Fibroblast of villous mesenchyme (primary cell): ENCODE data around the gene ZKSCAN1. TPM values are rescaled to one million over a fixed set of nuclear protein-coding genes. Genes with fewer than 3 reads are reported as not detected.

Experiments
- DNase-seq: peaks from one replicate; pipeline ENCODE4 v3.0.0-alpha.2; 2010; ENCODE audit warnings: low read depth
- H3K4me3 ChIP-seq: 2 replicates; pipeline ENCODE4 v1.5.1; 2011; ENCODE audit warnings: low read depth, mild to moderate bottlenecking, low read length
- total RNA-seq: library from RNA; depleted of rRNA; stranded (reverse); fragments of >200 nt; gene quantifications from 2 replicates; pipeline ENCODE4 v1.2.3, GENCODE V29; 2012
- TF ChIP-seq, protein P1 (sequence below): IDR thresholded peaks from 2 replicates; pipeline ENCODE4 v1.5.1; 2012; ENCODE audit warnings: low read depth, mild to moderate bottlenecking, low read length; ENCODE audit not compliant: insufficient read depth

The ZKSCAN1 gene
- total RNA-seq, 1 donor = 41.9 TPM

- peak; percentile 42 for DNase-seq
- TF ChIP-seq, protein P1, sequence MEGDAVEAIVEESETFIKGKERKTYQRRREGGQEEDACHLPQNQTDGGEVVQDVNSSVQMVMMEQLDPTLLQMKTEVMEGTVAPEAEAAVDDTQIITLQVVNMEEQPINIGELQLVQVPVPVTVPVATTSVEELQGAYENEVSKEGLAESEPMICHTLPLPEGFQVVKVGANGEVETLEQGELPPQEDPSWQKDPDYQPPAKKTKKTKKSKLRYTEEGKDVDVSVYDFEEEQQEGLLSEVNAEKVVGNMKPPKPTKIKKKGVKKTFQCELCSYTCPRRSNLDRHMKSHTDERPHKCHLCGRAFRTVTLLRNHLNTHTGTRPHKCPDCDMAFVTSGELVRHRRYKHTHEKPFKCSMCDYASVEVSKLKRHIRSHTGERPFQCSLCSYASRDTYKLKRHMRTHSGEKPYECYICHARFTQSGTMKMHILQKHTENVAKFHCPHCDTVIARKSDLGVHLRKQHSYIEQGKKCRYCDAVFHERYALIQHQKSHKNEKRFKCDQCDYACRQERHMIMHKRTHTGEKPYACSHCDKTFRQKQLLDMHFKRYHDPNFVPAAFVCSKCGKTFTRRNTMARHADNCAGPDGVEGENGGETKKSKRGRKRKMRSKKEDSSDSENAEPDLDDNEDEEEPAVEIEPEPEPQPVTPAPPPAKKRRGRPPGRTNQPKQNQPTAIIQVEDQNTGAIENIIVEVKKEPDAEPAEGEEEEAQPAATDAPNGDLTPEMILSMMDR = no peak
These were observed 65.6 kb downstream of the ZKSCAN1 start for GRCh38 chr7:100080907-100081534.

GRCh38 chr7:100081535-100082102 lies 66.2 kb downstream of the ZKSCAN1 start, which contains the start of gene ZNF3:
Gene ZNF3, minus strand, starts transcription at chr7:100081723. Its CDS starts 4,366 bp downstream, at chr7:100077357.
- DNase-seq = peak; percentile 99
- H3K4me3 ChIP-seq = peak within 1 kb of the TSS; percentile 97
- TF ChIP-seq, protein P1 = peak; percentile 83

More at GRCh38 chr7:100080907-100081534, 65.6 kb downstream of the ZKSCAN1 start:
- H3K4me3 ChIP-seq = peak overlapping the region; percentile 97

GRCh38 chr7:100082978-100083377 lies 67.6 kb downstream of the ZKSCAN1 start:
- TF ChIP-seq, protein P1 = no peak
- no peak overlapping the region for H3K4me3 ChIP-seq
- DNase-seq = no peak

DNA sequence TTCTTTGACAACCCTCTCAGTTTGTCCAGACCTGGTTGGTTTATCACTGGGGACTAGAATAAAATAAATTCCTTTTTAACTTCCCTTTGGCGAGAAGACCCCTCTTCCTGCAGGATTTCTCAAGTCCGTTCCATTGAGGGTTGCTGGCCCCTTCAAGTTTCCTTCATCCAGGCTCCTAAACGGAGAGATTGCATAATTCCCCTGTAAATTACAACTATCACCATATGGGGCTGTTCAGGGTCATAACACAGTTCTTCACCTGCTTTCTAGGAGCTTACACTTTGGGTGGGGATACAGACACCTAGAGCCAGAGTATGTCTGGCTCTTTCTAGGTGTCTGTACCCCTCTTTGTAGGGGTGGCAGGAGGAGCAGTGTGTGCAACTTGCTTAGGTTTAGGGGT lies 70.1 kb downstream of the ZKSCAN1 start:
- H3K4me3 ChIP-seq = no peak overlapping the region
- DNase-seq = peak; percentile 70
- TF ChIP-seq, protein P1 = no peak

DNA sequence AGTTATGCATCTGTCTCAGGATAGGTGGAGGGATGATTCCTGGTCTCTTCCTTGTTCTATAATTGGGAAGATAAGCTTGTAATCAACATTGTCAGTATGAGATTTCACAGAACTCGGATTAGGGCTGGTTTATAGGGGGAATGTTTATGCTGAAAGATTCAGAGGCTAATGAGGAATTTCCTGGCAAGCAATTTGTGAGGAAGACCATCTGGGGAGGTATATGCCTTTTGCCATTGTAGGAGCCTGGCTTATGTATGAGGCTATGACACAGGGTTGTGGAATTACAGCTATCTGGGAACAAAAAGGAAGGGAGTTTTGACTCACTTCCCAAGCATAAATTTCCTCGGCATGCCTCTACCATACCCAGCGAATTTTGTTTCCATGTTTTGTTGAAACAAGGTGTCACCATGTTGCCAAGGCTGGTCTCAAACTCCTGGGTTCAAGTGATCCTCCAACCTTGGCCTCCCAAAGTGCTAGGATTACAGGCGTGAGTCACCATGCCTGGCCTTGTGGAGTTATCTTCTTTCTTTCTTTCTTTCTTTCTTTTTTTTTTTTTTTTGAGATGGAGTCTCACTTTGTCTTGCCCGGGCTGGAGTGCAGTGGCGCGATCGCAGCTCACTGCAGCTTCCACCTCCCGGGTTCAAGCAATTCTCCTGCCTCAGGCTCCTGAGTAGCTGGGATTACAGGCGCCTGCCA lies 71.8 kb downstream of the ZKSCAN1 start:
- DNase-seq = peak; percentile 100
- TF ChIP-seq, protein P1 = no peak
- no peak overlapping the region for H3K4me3 ChIP-seq

DNA sequence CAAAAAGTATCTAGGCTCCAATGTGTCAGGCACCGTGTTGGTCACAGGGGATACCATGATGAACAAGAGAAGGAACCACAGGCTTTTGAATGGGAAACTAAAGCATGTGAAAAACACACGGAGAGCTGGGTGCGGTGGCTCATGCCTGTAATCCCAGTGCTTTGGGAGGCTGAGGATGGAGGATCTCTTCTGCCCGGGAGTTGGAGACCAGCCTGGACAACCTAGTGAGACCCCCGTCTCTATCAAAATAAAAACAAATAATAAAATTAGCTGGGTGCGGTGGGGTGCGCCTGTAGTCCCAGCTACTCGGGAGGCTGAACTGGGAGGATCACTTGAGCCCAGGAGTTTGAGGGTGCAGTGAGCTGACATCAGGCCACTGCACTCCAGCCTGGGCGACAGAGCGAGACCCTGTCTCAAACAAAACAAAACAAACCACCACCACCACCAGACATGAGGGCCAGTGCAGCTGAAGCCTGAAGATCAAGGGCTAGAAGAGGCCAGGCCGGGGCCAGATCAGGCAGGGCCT lies 72.8 kb downstream of the ZKSCAN1 start:
- H3K4me3 ChIP-seq = peak overlapping the region; percentile 95
- TF ChIP-seq, protein P1 = no peak
- no peak for DNase-seq
